WERI-Rb-1 (cell line): ENCODE results near the gene COG8.
A peak's percentile ranks its signal among the peaks of the same experiment; 100 is the strongest.

Experiments used
- DNase-seq: peaks from one replicate; pipeline ENCODE4 v3.0.0-alpha.2; 2020
- H3K27ac ChIP-seq: fragments of 250-450 bp; sonication (Bioruptor Pico); 2 replicates; pipeline ENCODE4 v1.5.1; 2020; ENCODE audit warnings: mild to moderate bottlenecking, moderate library complexity
- H3K27me3 ChIP-seq: fragments of 250-450 bp; sonication (Bioruptor Pico); 2 replicates; pipeline ENCODE4 v1.5.1; 2021; ENCODE audit warnings: mild to moderate bottlenecking, low read depth, moderate library complexity; ENCODE audit not compliant: insufficient read depth, severe bottlenecking
- H3K36me3 ChIP-seq: fragments of 250-450 bp; sonication (Bioruptor Pico); 2 replicates; pipeline ENCODE4 v1.5.1; 2020; ENCODE audit warnings: mild to moderate bottlenecking, moderate library complexity
- H3K4me3 ChIP-seq: 2 replicates; pipeline ENCODE4 v1.5.1; 2011; ENCODE audit warnings: low read depth, mild to moderate bottlenecking, control low read depth, low read length
- H3K9me3 ChIP-seq: fragments of 250-450 bp; sonication (Bioruptor Pico); 2 replicates; pipeline ENCODE4 v1.5.1; 2021; ENCODE audit warnings: mild to moderate bottlenecking, moderate library complexity; ENCODE audit not compliant: severe bottlenecking
- TF ChIP-seq, protein P1 (sequence below): IDR thresholded peaks from 2 replicates; pipeline ENCODE4 v1.5.1; 2011; ENCODE audit warnings: low read depth, mild to moderate bottlenecking, control low read depth, inconsistent platforms, low read length

COG8 gene

DNA sequence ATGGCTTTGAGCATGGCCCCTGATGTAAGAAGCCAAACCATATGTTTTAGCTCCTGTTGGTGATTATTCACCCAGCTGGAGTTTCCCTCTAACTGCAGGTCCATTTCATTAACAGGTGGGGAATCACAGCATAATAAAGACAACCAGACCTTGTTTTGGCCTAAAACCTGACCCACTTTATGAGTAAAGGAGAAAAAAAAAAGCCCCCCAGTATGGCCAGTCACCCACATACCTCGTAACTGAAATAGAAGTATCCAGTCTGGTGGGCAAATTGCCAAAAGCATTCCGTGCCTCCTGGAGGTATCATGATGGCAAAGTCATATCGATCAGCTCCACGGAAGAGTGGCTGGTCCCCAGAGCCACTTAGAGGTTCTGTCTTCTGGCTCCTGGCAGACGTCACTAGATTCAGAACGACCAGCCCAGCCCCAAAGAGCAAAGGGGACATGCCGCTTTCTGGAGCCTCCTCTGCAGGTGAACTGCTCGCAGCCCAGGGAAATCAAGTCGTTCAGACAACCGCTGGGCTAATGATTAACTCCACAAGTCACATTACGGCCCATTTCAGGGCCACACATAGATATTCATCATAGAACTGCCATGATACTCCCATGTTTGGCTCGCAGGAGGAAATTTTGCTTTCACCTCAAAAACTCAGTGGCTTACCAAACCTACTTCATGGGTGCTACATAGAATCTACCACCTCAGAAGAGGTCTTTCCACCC, 12.1 kb upstream of the COG8 start, which contains the start of gene TMED6:
Gene TMED6 (minus strand): TSS at position 478 of the 719 bp plus-strand sequence. CDS start 33 bp downstream, at position 445.
- H3K4me3 ChIP-seq: peak within 1 kb of the TSS; percentile 22
- no peaks in the 10 kb centered on the region for H3K9me3 ChIP-seq
- H3K27me3 ChIP-seq: no peaks in the 10 kb centered on the region
- TF ChIP-seq, protein P1, sequence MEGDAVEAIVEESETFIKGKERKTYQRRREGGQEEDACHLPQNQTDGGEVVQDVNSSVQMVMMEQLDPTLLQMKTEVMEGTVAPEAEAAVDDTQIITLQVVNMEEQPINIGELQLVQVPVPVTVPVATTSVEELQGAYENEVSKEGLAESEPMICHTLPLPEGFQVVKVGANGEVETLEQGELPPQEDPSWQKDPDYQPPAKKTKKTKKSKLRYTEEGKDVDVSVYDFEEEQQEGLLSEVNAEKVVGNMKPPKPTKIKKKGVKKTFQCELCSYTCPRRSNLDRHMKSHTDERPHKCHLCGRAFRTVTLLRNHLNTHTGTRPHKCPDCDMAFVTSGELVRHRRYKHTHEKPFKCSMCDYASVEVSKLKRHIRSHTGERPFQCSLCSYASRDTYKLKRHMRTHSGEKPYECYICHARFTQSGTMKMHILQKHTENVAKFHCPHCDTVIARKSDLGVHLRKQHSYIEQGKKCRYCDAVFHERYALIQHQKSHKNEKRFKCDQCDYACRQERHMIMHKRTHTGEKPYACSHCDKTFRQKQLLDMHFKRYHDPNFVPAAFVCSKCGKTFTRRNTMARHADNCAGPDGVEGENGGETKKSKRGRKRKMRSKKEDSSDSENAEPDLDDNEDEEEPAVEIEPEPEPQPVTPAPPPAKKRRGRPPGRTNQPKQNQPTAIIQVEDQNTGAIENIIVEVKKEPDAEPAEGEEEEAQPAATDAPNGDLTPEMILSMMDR: no peak
- H3K36me3 ChIP-seq: peaks cover 17% of the 10 kb centered on the region
- H3K27ac ChIP-seq: peak within 1 kb of the TSS; percentile 79
- DNase-seq: peak; percentile 48

DNA sequence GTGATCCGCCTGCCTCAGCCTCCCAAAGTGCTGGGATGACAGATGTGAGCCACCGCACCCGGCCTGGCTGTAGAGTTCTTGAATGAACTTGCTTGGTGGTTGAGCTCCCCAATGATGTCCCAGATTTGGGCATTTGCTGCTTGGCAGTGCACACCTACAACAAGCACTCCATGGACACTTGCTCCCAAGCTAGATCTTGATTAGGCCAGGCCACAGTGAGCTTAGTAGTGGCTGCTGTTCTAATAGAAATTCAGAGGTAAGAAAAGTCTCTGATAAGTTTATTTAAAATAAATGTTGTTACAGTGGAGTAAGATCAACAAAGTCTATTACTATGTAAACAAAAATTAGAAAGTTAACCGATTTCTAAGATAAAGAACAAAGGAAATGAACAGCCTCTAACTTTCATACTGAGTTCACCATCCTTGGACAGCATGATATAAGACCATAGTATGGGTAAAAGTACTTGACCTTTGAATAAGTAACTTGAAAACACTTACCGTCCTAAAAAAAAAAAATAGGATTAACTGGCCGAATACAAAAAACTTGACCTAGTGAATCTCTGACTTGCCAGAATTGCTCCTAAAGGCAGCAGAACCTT, 11.3 kb upstream of the COG8 start:
- Histone ChIP-seq H3K9me3 (no peaks in the 10 kb centered on the region), H3K36me3 (peaks cover 14% of the 10 kb centered on the region), H3K27ac (peak overlapping the region; percentile 79), H3K4me3 (no peak overlapping the region), H3K27me3 (no peaks in the 10 kb centered on the region)
- DNase-seq: no peak
- TF ChIP-seq, protein P1: no peak

DNA sequence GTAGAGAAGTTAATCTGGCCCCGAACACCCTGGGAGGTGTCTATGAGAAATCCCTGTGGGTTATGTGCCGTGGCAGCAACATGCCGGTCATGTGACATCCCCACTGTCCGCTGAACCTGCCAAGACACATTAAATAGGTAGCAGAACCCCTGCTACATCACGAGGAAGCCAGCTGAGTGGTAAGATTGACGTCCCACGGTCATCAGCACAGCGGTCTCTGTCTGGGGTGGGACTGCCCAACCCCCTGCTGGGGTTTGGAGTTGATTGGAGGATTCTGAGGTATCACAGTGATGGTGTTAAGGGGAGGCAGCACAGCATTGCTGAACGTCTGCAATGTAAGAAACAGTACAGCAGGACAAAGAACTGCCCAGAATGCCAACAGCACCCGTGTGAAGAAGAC, 10.2 kb upstream of the COG8 start:
- H3K36me3 ChIP-seq: peaks cover 11% of the 10 kb centered on the region
- no peak overlapping the region for H3K27ac ChIP-seq
- no peak for DNase-seq
- no peak overlapping the region for H3K4me3 ChIP-seq
- no peaks in the 10 kb centered on the region for H3K27me3 ChIP-seq
- H3K9me3 ChIP-seq: no peaks in the 10 kb centered on the region
- TF ChIP-seq, protein P1: no peak

DNA sequence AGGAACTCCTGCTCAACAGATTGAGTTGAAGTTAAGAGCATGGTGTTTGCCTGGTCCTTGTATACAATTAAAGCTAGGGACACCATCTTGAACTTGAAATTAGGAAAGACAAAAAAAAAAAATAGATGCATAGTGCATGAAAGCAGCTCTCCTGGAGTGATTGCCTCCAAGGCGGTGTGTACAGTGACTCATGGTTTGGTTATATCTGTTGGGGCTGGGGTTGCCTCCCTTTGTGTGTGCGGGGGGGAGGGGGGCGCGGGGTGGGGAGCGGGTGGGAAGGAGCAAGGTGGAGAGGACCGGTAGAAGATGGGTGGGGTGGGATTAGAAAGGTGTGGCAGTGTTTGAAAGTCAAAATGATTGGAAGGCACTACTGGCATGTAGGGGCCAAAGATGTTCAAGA, 8.9 kb upstream of the COG8 start:
- DNase-seq: no peak
- H3K27ac ChIP-seq: no peak overlapping the region

DNA sequence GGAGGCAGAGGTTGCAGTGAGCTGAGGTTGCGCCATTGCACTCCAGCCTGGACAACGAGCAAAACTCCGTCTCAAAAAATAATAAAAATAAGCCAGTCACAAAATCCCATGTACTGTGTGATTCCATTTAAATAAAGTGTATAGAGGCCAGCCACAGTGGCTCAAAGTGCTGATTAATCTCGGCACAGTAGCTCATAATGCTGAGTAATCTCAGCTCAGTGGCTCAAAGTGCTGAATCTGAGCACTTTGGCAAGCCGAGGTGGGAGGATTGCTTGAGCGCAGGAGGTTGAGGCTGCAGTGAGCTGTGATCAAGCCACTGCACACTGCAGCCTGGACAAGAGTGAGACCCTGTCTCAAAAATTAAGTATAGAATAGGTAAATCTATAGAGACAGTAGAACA, 7.3 kb upstream of the COG8 start:
- Histone ChIP-seq H3K27ac (no peak overlapping the region), H3K4me3 (no peak overlapping the region), H3K36me3 (peaks cover 34% of the 10 kb centered on the region), H3K27me3 (no peaks in the 10 kb centered on the region), H3K9me3 (no peaks in the 10 kb centered on the region)
- DNase-seq: no peak
- TF ChIP-seq, protein P1: no peak

More for the DNA sequence above, 8.9 kb upstream of the COG8 start:
- TF ChIP-seq, protein P1: no peak
- Histone ChIP-seq H3K36me3 (peaks cover 24% of the 10 kb centered on the region), H3K9me3 (no peaks in the 10 kb centered on the region), H3K27me3 (no peaks in the 10 kb centered on the region), H3K4me3 (no peak overlapping the region)
